ENCODE data around the gene PTMS. TPM values are rescaled to one million over a fixed set of nuclear protein-coding genes. Genes with fewer than 3 reads are reported as not detected.

PTMS gene
- total and polyA plus RNA-seq, 10 of the 15 experiments (the other 5 are each of a cell fraction or from before 2014, with no cell fraction given), result 2.1 to 127 (median 29.8) TPM

GRCh38 chr12:6745741-6746525 is 20.2 kb upstream of the PTMS start:
- Histone ChIP-seq H2AFZ (ENCODE audit: control insufficient read depth, low read depth, low read length) (peak overlapping the region; percentile 67), H3K36me3 (ENCODE audit: control insufficient read depth in 2 of 2, insufficient read depth in 2 of 2, low read length in 1 of 2) (peaks cover 6 to 10% of the 10 kb centered on the region in 2 experiments; a peak in 3 of 4 replicates), H4K20me1 (ENCODE audit: control insufficient read depth, insufficient read depth) (no peaks in the 10 kb centered on the region), H3K27ac (ENCODE audit: control insufficient read depth, insufficient read depth) (peak overlapping the region; percentile 76), H3K4me3 (no peak overlapping the region), H3K27me3 (replicated peaks in 1 of 2; ENCODE audit: control insufficient read depth in 2 of 2, insufficient read depth in 2 of 2, low read length in 1 of 2) (no peaks in the 10 kb centered on the region), H3K4me1 (ENCODE audit: control insufficient read depth, insufficient read depth, low read length) (peaks cover 13% of the 10 kb centered on the region), H3K4me2 (ENCODE audit: control insufficient read depth, insufficient read depth) (peak overlapping the region; percentile 44), H3K79me2 (ENCODE audit: control insufficient read depth, insufficient read depth, low read length) (no peaks in the 10 kb centered on the region; the same call in 1 of the 2 replicates), H3K9ac (ENCODE audit: control insufficient read depth, insufficient read depth, low read length) (peak overlapping the region; percentile 58), H3K9me3 (replicated peaks; ENCODE audit: control insufficient read depth, insufficient read depth, low read length) (peaks cover 5% of the 10 kb centered on the region)
- RAD21 ChIA-PET (ENCODE audit: unreplicated experiment), result interaction anchor here (0.8 to 1.7 kb wide), 3 partner anchors 8 to 22 kb away, joined by 3 to 5 read pairs (median 5); partner anchors contain the start of genes COPS7A and MLF2
- ATAC-seq, result peak; percentile 82
- peak; percentile 13 for FAIRE-seq
- intact Hi-C loops (cut with micrococcal nuclease; ENCODE audit: unreplicated experiment), result no loop called here
- in situ Hi-C loops (cut with MboI), result no loop called here
- CTCF ChIA-PET, result interaction anchor here (0.7 to 0.8 kb wide), 4 partner anchors 8 to 79 kb away, joined by 3 to 4 read pairs (median 3); partner anchors contain the start of gene MLF2
- BruUV-seq (replicated peaks), result no TSS peak
- SMC1A ChIA-PET (ENCODE audit: uncharacterized antibody, unreplicated experiment), result interaction anchor here (1.3 kb wide), 1 partner anchor 9 kb away, joined by 3 read pairs; no protein-coding TSS in a partner anchor
- POLR2A ChIA-PET, result interaction anchor here (0.6 kb wide), 3 partner anchors 21 to 169 kb away, joined by 3 to 6 read pairs (median 4); partner anchors contain the start of gene ENO2
- WGBS (ENCODE audit: insufficient coverage, insufficient replicate concordance, low lambda C conversion rate, missing lambda C conversion rate), result 47% methylated on average over 13 of the region's 13 CpGs
- no peak for DNase-seq (ENCODE audit: low read depth, low spot score)
- TF ChIP-seq CBX5 (IDR thresholded peaks at IDR 0.05; ENCODE audit: low read depth), result no peak
- TF ChIP-seq BACH1 (IDR thresholded peaks at IDR 0.05; ENCODE audit: borderline replicate concordance), result 0 out of 2 replicates have a peak, but pooled peaks have one; percentile 17
- TF ChIP-seq ZBTB40 (IDR thresholded peaks at IDR 0.05; ENCODE audit: borderline replicate concordance), result peak; percentile 61; the same call in 1 of the 2 replicates
- peak; percentile 95 for TF ChIP-seq SPI1 (IDR thresholded peaks at IDR 0.05; ENCODE audit: borderline replicate concordance, insufficient read depth, low read depth, low read length)
- TF ChIP-seq CREB1 (IDR thresholded peaks at IDR 0.05; ENCODE audit: low read depth), result 0 out of 2 replicates have a peak, but pooled peaks have one; percentile 11
- TF ChIP-seq ZBED1 (IDR thresholded peaks at IDR 0.05; ENCODE audit: borderline replicate concordance), result peak; percentile 33; the same call in 1 of the 2 replicates
- TF ChIP-seq GABPA (IDR thresholded peaks at IDR 0.05; ENCODE audit: low read depth), result peak; percentile 67
- TF ChIP-seq E2F4 (IDR thresholded peaks at IDR 0.05; ENCODE audit: low read depth, low read length), result no peak
- TF ChIP-seq BCL11A (IDR thresholded peaks at IDR 0.05; ENCODE audit: low read depth, low read length), result no peak
- no peak; the same call in 1 of the 2 replicates for TF ChIP-seq POLR2AphosphoS5 (IDR thresholded peaks at IDR 0.05; ENCODE audit: low read length)
- no peak for TF ChIP-seq HSF1 (IDR thresholded peaks at IDR 0.05; ENCODE audit: low read depth, low read length)
- TF ChIP-seq SRF (IDR thresholded peaks at IDR 0.05; ENCODE audit: low read depth in 2 of 2, low read length in 2 of 2), result no peak
- TF ChIP-seq MTA3 (IDR thresholded peaks at IDR 0.05; ENCODE audit: borderline replicate concordance, low read length), result peak; percentile 23; the same call in 1 of the 2 replicates
- TF ChIP-seq BMI1 (IDR thresholded peaks at IDR 0.05; ENCODE audit: borderline replicate concordance), result no peak
- 0 out of 2 replicates have a peak, but pooled peaks have one; percentile 31 for TF ChIP-seq TAF1 (IDR thresholded peaks at IDR 0.05; ENCODE audit: borderline replicate concordance, low read depth, low read length)
- no peak for TF ChIP-seq ZSCAN29 (IDR thresholded peaks at IDR 0.05)
- no peak for TF ChIP-seq SIX5 (IDR thresholded peaks at IDR 0.05; ENCODE audit: low read depth, low read length, severe bottlenecking)
